Ovary (tissue), 3 donors: ENCODE measurements around the gene KRT27.

Experiments used
- CTCF ChIP-seq, 3 donors: fragments of 450-650 bp in 2 of 3; fragments of 200-600 bp in 1 of 3; IDR thresholded peaks; one replicate each; pipeline versions ENCODE4 v1.5.1 to v1.8.0; 2016 to 2022; ENCODE audit warnings: antibody characterized with exemption in 3 of 3, mild to moderate bottlenecking in 1 of 3
- POLR2A ChIP-seq: fragments of 450-650 bp; IDR thresholded peaks from one replicate; pipeline ENCODE4 v1.6.1; 2017; ENCODE audit warnings: antibody characterized with exemption, mild to moderate bottlenecking, moderate library complexity
- donor health status: DM: no; HTN: no; CAD: no.

GRCh38 chr17:40765657-40766056 is 16.7 kb downstream of the KRT27 start:
- TF ChIP-seq CTCF (IDR thresholded peaks at IDR 0.05) = no peak
- no peak for TF ChIP-seq POLR2A
